AG09319 (cell line): ENCODE results near the gene ZMYM3.

Source experiments
- DNase-seq: peaks from one replicate; pipeline ENCODE4 v3.0.0-alpha.2; 2010; ENCODE audit warnings: low read depth; ENCODE audit errors: extremely low read depth
- TF ChIP-seq, protein P1 (sequence below): IDR thresholded peaks from 2 replicates; pipeline ENCODE4 v1.5.1; 2011; ENCODE audit warnings: low read depth, mild to moderate bottlenecking, inconsistent platforms, low read length, moderate library complexity

The ZMYM3 gene

DNA sequence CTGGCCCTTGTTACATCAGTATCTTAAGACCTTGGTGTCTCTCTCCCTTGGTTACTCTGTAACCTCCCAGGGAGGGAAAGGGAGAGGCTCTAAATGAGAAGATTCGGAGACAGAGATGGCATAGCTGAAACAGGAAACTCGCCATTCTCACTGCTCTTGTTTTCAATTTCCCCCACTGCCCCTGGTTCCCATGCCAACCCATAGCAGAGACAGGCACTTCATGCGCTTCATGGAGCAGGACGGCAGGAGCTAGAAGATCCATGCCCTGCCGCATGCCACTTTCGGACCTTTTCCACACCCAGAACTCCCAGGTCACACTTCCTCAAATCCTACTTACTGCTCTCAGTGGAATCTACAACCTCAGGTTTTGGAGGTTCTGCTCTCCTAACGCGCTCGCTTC, 3.1 kb downstream of the ZMYM3 start:
- no peak for DNase-seq
- TF ChIP-seq, protein P1, sequence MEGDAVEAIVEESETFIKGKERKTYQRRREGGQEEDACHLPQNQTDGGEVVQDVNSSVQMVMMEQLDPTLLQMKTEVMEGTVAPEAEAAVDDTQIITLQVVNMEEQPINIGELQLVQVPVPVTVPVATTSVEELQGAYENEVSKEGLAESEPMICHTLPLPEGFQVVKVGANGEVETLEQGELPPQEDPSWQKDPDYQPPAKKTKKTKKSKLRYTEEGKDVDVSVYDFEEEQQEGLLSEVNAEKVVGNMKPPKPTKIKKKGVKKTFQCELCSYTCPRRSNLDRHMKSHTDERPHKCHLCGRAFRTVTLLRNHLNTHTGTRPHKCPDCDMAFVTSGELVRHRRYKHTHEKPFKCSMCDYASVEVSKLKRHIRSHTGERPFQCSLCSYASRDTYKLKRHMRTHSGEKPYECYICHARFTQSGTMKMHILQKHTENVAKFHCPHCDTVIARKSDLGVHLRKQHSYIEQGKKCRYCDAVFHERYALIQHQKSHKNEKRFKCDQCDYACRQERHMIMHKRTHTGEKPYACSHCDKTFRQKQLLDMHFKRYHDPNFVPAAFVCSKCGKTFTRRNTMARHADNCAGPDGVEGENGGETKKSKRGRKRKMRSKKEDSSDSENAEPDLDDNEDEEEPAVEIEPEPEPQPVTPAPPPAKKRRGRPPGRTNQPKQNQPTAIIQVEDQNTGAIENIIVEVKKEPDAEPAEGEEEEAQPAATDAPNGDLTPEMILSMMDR = no peak

DNA sequence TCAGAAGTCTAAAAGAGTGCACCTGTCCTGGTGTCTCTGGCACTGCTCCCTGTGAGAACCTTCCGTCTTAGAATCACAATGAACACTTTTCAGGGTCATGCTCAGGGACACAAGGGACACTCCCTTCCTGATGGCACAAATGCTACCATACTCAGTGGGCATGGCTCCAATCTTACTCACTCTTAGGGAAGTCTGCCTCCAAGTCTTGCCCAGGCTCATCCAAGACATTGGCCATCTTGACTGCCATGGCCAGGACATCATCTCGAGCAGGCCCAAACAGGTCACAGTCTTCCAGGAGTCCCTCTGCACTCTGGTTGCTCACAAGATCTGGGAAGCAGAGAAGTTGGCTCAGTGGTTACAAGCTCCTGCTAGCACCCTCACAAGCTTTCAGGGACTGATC, 8.8 kb downstream of the ZMYM3 start:
- DNase-seq = no peak
- TF ChIP-seq, protein P1 = no peak

DNA sequence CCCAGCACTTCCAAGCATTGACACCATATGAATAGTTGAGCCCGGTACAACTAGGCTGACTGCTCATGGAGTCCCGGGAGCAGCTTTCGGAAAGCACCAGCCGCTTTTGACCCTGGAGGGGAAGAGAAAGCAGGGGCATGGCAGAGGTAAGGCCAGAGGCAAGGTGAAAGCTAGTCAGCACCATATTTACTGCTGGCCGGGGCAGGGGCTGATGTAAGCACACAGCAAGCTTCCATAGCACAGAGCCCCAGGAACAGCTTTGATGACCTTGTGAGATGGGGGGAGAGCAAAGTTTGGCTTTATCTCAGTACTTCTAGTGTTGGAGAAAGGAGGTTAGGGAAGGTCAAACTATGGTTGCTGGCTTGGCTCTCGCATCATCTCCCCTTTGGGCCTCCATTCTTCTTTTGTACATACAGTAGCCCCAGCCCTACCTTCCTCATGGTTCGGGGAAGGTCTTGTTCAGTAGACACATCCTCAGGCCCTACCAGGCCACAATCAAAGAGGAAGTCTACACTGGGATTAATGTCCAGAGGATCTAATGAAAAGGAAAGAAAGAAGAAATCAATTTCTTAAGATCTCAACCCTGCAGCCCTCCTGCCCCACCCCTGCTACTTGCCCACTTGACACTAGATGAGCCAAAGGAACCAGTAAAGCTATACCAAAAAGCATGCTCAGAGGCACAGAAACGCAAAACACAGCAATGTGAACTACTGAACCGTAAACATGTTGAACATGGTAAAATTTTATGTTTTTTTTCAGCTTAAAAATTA, 9.4 kb downstream of the ZMYM3 start:
- no peak for DNase-seq
- TF ChIP-seq, protein P1 = no peak

DNA sequence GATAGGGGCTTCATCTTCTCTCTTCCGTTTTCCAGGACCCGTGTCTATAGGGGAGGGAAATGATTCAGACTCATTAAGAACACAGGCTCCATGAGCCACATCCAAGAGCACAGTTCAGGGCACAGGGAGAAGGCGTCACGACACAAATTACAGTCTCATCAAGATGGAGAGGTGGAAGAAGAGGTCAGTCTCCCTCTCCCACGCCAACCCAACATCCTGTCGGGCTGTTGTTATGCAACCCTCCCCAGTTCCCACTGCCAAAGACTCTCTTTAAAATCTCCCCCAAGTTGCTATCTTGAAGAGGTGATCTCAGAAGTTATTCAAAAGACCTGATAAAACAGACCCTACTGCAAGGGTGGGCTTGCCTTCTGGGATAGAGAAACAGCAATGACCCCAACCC, 12.6 kb downstream of the ZMYM3 start:
- DNase-seq = no peak
- TF ChIP-seq, protein P1 = no peak

DNA sequence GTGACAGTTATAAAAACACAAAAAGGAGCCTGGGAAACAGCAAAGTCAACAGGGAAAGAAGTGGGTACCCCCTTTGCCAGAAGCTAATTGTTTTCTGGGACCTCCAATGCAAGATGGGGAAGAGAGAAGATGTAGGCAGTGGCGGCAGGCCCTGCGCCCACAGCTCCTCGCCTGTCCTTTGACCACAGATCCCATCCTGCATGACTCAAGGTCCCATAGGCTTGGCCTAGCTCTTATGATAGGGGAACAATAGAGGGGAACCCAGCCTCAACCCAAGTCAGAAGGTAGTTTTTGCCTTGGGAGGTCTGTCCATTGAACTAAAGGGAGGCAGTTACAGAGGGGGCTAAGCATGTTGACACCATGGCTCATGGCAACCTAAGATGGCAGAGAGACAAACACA, 14.2 kb downstream of the ZMYM3 start:
- TF ChIP-seq, protein P1 = no peak
- DNase-seq = no peak

DNA sequence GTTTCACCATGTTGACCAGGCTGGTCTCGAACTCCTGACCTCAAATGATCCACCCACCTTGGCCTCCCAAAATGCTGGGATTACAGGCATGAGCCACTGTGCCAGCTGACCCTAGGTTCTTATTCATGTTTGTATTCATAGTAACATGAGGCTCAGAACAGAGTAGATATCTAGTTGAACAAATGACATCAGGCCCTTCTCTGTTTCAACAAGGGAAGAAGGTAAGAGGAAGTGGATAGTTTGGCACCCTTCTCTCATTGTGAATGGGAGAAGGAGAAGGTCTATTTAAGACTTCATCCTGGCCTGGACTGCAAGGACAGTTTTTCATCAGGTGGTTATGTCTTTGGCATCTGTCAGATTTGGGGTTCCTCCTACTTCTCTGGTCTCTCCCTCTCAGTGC, 17.1 kb downstream of the ZMYM3 start:
- DNase-seq = no peak
- TF ChIP-seq, protein P1 = no peak

DNA sequence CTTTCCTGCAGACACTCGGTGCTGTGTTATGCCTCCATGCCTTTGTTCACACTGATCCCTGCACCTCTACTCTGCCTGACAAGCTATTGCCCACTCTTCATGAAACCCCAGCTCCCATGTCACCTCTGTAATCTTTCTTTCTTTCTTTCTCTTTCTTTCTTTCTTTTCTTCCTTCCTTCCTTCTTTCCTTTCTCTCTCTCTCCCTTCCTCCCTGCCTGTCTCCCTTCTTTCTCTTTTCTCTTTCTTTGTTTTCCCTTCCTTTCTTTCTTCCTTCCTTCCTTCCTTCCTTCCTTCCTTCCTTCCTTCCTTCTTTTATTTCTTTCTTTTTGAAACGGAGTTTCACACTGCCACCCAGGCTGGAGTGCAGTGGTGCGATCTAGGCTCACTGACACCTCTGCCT, 18.5 kb downstream of the ZMYM3 start:
- no peak for DNase-seq
- TF ChIP-seq, protein P1 = no peak
